H1 (cell line): Measurements from ENCODE around the gene COL28A1. TPM values are rescaled to one million over a fixed set of nuclear protein-coding genes. Genes with fewer than 3 reads are reported as not detected.

ENCODE experiments used
- CTCF ChIA-PET: fragments of 300-600 bp; sonication (Branson Sonifier 250); formaldehyde crosslinking; loops from one replicate; lab custom pipeline; 2021; ENCODE audit not compliant: partially characterized antibody; lab: Charles Lee
- POLR2A ChIA-PET: fragments of 300-600 bp; sonication (Branson Sonifier 250); formaldehyde crosslinking; loops from one replicate; lab custom pipeline; 2021; ENCODE audit warnings: inconsistent platforms; ENCODE audit not compliant: partially characterized antibody; lab: Charles Lee
- DNase-seq, 2 experiments: peaks; one replicate each; pipeline versions ENCODE4 v3.0.0 to v3.0.0-alpha.2; 2010 to 2022; ENCODE audit warnings: low spot score in 2 of 2, low read depth in 1 of 2, mixed read lengths in 1 of 2
- FAIRE-seq: peaks from 2 replicates; lab custom pipeline; 2011; peaks lifted over from hg19 to GRCh38; lab: Jason Lieb, UNC
- H2AFZ ChIP-seq: 2 replicates; pipeline ENCODE4 v1.8.1; 2012; ENCODE audit warnings: low read length, inconsistent platforms
- H2AK5ac ChIP-seq: 2 replicates; pipeline ENCODE4 v1.6.1; 2013; ENCODE audit warnings: low read depth, low read length
- H2BK120ac ChIP-seq: replicated peaks from 2 replicates; pipeline ENCODE3; 2013; ENCODE audit warnings: low read depth, low read length, inconsistent platforms
- H2BK12ac ChIP-seq: 2 replicates; pipeline ENCODE4 v1.6.1; 2013; ENCODE audit warnings: low read depth, low read length
- H2BK15ac ChIP-seq: 2 replicates; pipeline ENCODE4 v1.6.1; 2013; ENCODE audit warnings: low read length
- H2BK20ac ChIP-seq: 2 replicates; pipeline ENCODE4 v1.6.1; 2013; ENCODE audit warnings: low read length
- H2BK5ac ChIP-seq: 2 replicates; pipeline ENCODE4 v1.6.1; 2013; ENCODE audit warnings: low read depth, low read length
- H3K14ac ChIP-seq: 2 replicates; pipeline ENCODE4 v1.6.1; 2013; ENCODE audit warnings: inconsistent platforms; ENCODE audit not compliant: insufficient read length
- H3K18ac ChIP-seq: 2 replicates; pipeline ENCODE4 v1.6.1; 2013; ENCODE audit warnings: low read length; ENCODE audit errors: extremely low read depth
- H3K23ac ChIP-seq: 2 replicates; pipeline ENCODE4 v1.6.1; 2013; ENCODE audit warnings: inconsistent platforms; ENCODE audit not compliant: insufficient read length
- H3K23me2 ChIP-seq: 2 replicates; pipeline ENCODE4 v1.6.1; 2013; ENCODE audit warnings: low read depth, low read length
- H3K27ac ChIP-seq: 2 replicates; pipeline ENCODE4 v1.6.1; 2011; ENCODE audit warnings: low read depth, low read length, inconsistent platforms
- H3K27me3 ChIP-seq, 4 experiments: replicated peaks in 1 of 4; 1 replicate in 1 of 4; 2 replicates in 3 of 4; pipeline versions ENCODE4 v1.6.1 to v1.8.1; 2011 to 2013; ENCODE audit warnings: low read length in 3 of 4, mild to moderate bottlenecking in 3 of 4, inconsistent platforms in 2 of 4, mixed read lengths in 2 of 4, moderate library complexity in 1 of 4; ENCODE audit not compliant: control insufficient read depth in 3 of 4, insufficient read depth in 3 of 4; ENCODE audit errors: extremely low read depth in 1 of 4
- H3K36me3 ChIP-seq, 4 experiments: 2 replicates each; pipeline versions ENCODE4 v1.6.1 to v1.8.1; 2011 to 2013; ENCODE audit warnings: mild to moderate bottlenecking in 4 of 4, low read length in 3 of 4, moderate library complexity in 2 of 4, control low read depth in 1 of 4, inconsistent platforms in 1 of 4; ENCODE audit not compliant: insufficient read depth in 4 of 4, control insufficient read depth in 2 of 4
- H3K4ac ChIP-seq: replicated peaks from 2 replicates; pipeline ENCODE3; 2013; ENCODE audit warnings: low read length, low read depth, mixed read lengths, inconsistent platforms; ENCODE audit not compliant: insufficient read length
- H3K4me1 ChIP-seq, 4 experiments: replicated peaks in 1 of 4; 1 replicate in 1 of 4; 2 replicates in 3 of 4; pipeline versions ENCODE4 v1.6.1 to v1.8.1; 2011 to 2013; ENCODE audit warnings: low read length in 3 of 4, inconsistent platforms in 2 of 4, mixed read lengths in 1 of 4; ENCODE audit not compliant: insufficient read depth in 4 of 4, control insufficient read depth in 3 of 4
- H3K4me2 ChIP-seq, 2 experiments: 2 replicates each; pipeline versions ENCODE4 v1.6.1 to v1.8.1; 2011 to 2013; ENCODE audit warnings: low read depth in 2 of 2, low read length in 2 of 2, control low read depth in 1 of 2, inconsistent platforms in 1 of 2, mild to moderate bottlenecking in 1 of 2; ENCODE audit not compliant: insufficient read depth in 1 of 2
- H3K4me3 ChIP-seq, 4 experiments: fragments of 200-600, 300-600 bp in 1 of 4; sonication (generic), shearing (Covaris generic), sonication (Bioruptor Twin) in 1 of 4; 2 replicates each; pipeline versions ENCODE4 v1.5.1 to v1.8.1; 2011 to 2016; ENCODE audit warnings: low read length in 4 of 4, low read depth in 3 of 4, control low read depth in 2 of 4, inconsistent platforms in 2 of 4, mild to moderate bottlenecking in 2 of 4, mixed read lengths in 1 of 4, moderate library complexity in 1 of 4; ENCODE audit not compliant: insufficient read depth in 2 of 4; ENCODE audit errors: extremely low read depth in 1 of 4
- H3K56ac ChIP-seq: replicated peaks from 2 replicates; pipeline ENCODE3; 2013; ENCODE audit warnings: low read depth, mild to moderate bottlenecking, mixed read lengths, low read length, inconsistent platforms; ENCODE audit not compliant: insufficient read length
- H3K79me1 ChIP-seq: 2 replicates; pipeline ENCODE4 v1.6.1; 2013; ENCODE audit warnings: low read depth, low read length, control low read depth
- H3K79me2 ChIP-seq, 2 experiments: 2 replicates each; pipeline versions ENCODE4 v1.6.1 to v1.8.1; 2012 to 2013; ENCODE audit warnings: low read length in 2 of 2, mild to moderate bottlenecking in 2 of 2, inconsistent platforms in 1 of 2; ENCODE audit not compliant: insufficient read depth in 2 of 2, control insufficient read depth in 1 of 2
- H3K9ac ChIP-seq, 4 experiments: replicated peaks in 1 of 4; 1 replicate in 1 of 4; 2 replicates in 3 of 4; pipeline versions ENCODE4 v1.6.1 to v1.8.1; 2011 to 2013; ENCODE audit warnings: low read depth in 3 of 4, low read length in 3 of 4, control low read depth in 2 of 4, mild to moderate bottlenecking in 2 of 4, moderate library complexity in 2 of 4, inconsistent platforms in 1 of 4; ENCODE audit errors: extremely low read depth in 1 of 4
- H3K9me3 ChIP-seq, 2 experiments: 2 replicates each; pipeline versions ENCODE4 v1.6.1 to v1.8.1; 2012 to 2013; ENCODE audit warnings: mild to moderate bottlenecking in 2 of 2, moderate library complexity in 2 of 2, control low read depth in 1 of 2, inconsistent platforms in 1 of 2, low read depth in 1 of 2, low read length in 1 of 2, mixed read lengths in 1 of 2; ENCODE audit not compliant: insufficient read depth in 2 of 2
- H4K20me1 ChIP-seq, 2 experiments: replicated peaks in 1 of 2; 2 replicates each; pipeline versions ENCODE3 to v1.8.1; 2011 to 2013; ENCODE audit warnings: inconsistent platforms in 2 of 2, low read length in 2 of 2, mild to moderate bottlenecking in 1 of 2; ENCODE audit not compliant: insufficient read depth in 2 of 2, control insufficient read depth in 1 of 2
- H4K5ac ChIP-seq: 2 replicates; pipeline ENCODE4 v1.6.1; 2013; ENCODE audit warnings: low read length, low read depth, mixed read lengths, inconsistent platforms; ENCODE audit not compliant: insufficient read length
- H4K8ac ChIP-seq: 2 replicates; pipeline ENCODE4 v1.8.0; 2013; ENCODE audit warnings: mild to moderate bottlenecking, moderate library complexity, low read length, inconsistent platforms; ENCODE audit not compliant: insufficient read depth; ENCODE audit errors: extremely low read depth
- H4K91ac ChIP-seq: replicated peaks from 2 replicates; pipeline ENCODE3; 2013; ENCODE audit warnings: low read length, mixed read lengths, inconsistent platforms; ENCODE audit not compliant: insufficient read length
- FOSL1 ChIP-seq: IDR thresholded peaks from 2 replicates; pipeline ENCODE4 v1.6.1; 2011; ENCODE audit warnings: mild to moderate bottlenecking, low read depth, low read length, moderate library complexity; ENCODE audit not compliant: insufficient read depth
- POLR2A ChIP-seq, 2 experiments: IDR thresholded peaks; 1 replicate in 1 of 2; 2 replicates in 1 of 2; pipeline ENCODE4 v1.6.1; 2011; ENCODE audit warnings: low read depth in 2 of 2, low read length in 2 of 2, mild to moderate bottlenecking in 2 of 2; ENCODE audit errors: control extremely low read depth in 1 of 2
- WGBS, 2 experiments: shearing (Covaris generic) in 1 of 2; methylation state at CpG; one replicate each; pipeline versions ENCODE4 v1.1.6 to v1.1.7; 2013 to 2015; ENCODE audit warnings: low lambda C conversion rate in 2 of 2, mixed read lengths in 2 of 2, inconsistent platforms in 1 of 2, low coverage in 1 of 2, missing lambda C conversion rate in 1 of 2; ENCODE audit not compliant: insufficient replicate concordance in 2 of 2, insufficient coverage in 1 of 2, insufficient read length in 1 of 2; ENCODE audit errors: extremely low coverage in 1 of 2, missing lambda C conversion rate in 1 of 2; 5-methylcytosine and 5-hydroxymethylcytosine counted together
- polyA plus RNA-seq, 7 experiments: library from polyadenylated mRNA; depleted of rRNA in 3 of 7; stranded (reverse) in 5 of 7; unstranded in 2 of 7; fragments of >200 nt in 5 of 7; fragments of 200-250 nt in 2 of 7; gene quantifications; 1 replicate in 5 of 7; 2 replicates in 1 of 7; 4 replicates in 1 of 7; pipeline versions ENCODE4 v1.2.1 to v1.2.3, GENCODE V29; 2011 to 2013; ENCODE audit warnings: missing spikeins in 2 of 7, mixed read lengths in 2 of 7
- total RNA-seq: library from RNA; stranded (reverse); fragmentation: NEBNext Ultra II Directional; extraction: Animal tissue kit (Norgen Biotek cat#: 25700); gene quantifications from 2 replicates; pipeline ENCODE4 v1.2.1, GENCODE V29; 2021

Gene COL28A1
- total and polyA plus RNA-seq, 2 of the 8 experiments (the other 6 are each of a cell fraction or from before 2014, with no cell fraction given): 0.22 to 0.38 TPM

DNA sequence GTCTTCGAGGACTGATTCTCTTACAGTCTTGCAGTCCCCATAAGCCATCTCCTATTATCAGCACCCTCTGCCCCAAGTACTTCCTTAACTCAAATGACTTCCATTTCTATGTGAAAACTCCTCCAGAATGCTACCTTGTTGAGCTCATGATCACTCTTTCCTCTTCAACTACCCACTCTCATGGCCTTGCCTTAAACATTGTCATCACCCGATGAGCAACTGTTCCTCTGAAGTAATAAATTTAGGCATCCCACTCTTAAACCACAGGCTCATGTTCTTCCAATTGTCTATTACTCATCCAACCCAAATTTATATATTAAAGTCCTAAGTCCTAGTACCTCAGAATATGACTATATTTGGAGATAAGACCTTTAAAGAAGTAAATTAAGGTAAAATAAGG, 200.5 kb downstream of the COL28A1 start:
- no peak overlapping the region for H3K18ac ChIP-seq
- no peak overlapping the region for H3K14ac ChIP-seq
- H2BK5ac ChIP-seq: no peak overlapping the region
- H3K36me3 ChIP-seq: no peaks in the 10 kb centered on the region
- H3K4ac ChIP-seq: no peak overlapping the region
- no peak overlapping the region for H2AK5ac ChIP-seq
- no peak overlapping the region for H3K27ac ChIP-seq
- no peak overlapping the region for H3K9ac ChIP-seq
- no peak for TF ChIP-seq FOSL1
- TF ChIP-seq POLR2A (IDR thresholded peaks at IDR 0.05; ENCODE audit: control extremely low read depth in 1 of 2, low read depth in 2 of 2, low read length in 2 of 2): no peak
- POLR2A ChIA-PET: no interaction called here
- H2AFZ ChIP-seq: no peak overlapping the region
- H3K9me3 ChIP-seq: peaks cover 0 to 2% of the 10 kb centered on the region in 2 experiments; a peak in 1 of 4 replicates
- DNase-seq (no peak), FAIRE-seq (no peak)
- no peaks in the 10 kb centered on the region for H3K23me2 ChIP-seq
- no peak overlapping the region for H2BK120ac ChIP-seq
- WGBS, 2 experiments: 98% methylated on average over 2 of the region's 2 CpGs; no CpG with 5 or more reads in 1 of the 2 experiments
- H4K20me1 ChIP-seq: no peaks in the 10 kb centered on the region
- no peak overlapping the region for H3K4me2 ChIP-seq
- H3K27me3 ChIP-seq: no peaks in the 10 kb centered on the region
- H3K4me1 ChIP-seq: no peaks in the 10 kb centered on the region
- H4K91ac ChIP-seq: no peak overlapping the region
- H3K79me1 ChIP-seq: no peaks in the 10 kb centered on the region
- no peak overlapping the region for H2BK12ac ChIP-seq
- CTCF ChIA-PET: no interaction called here
- H2BK15ac ChIP-seq: no peak overlapping the region
- H4K8ac ChIP-seq: no peak overlapping the region
- no peak overlapping the region for H3K4me3 ChIP-seq
- H3K23ac ChIP-seq: no peak overlapping the region
- no peaks in the 10 kb centered on the region for H3K79me2 ChIP-seq
- H2BK20ac ChIP-seq: no peak overlapping the region
- no peak overlapping the region for H4K5ac ChIP-seq
- H3K56ac ChIP-seq: no peak overlapping the region
